ENCODE data around the gene CHMP6.
"Not testable (repeated sequence)": the region's sequence is repeated elsewhere in the genome, so short reads cannot be mapped to it uniquely, and the experiment has no call there.

The CHMP6 gene

GRCh38 chr17:81030312-81030711 is 38.7 kb downstream of the CHMP6 start:
- not testable (repeated sequence) for DNase-seq (ENCODE audit: low read depth, low spot score)

DNA sequence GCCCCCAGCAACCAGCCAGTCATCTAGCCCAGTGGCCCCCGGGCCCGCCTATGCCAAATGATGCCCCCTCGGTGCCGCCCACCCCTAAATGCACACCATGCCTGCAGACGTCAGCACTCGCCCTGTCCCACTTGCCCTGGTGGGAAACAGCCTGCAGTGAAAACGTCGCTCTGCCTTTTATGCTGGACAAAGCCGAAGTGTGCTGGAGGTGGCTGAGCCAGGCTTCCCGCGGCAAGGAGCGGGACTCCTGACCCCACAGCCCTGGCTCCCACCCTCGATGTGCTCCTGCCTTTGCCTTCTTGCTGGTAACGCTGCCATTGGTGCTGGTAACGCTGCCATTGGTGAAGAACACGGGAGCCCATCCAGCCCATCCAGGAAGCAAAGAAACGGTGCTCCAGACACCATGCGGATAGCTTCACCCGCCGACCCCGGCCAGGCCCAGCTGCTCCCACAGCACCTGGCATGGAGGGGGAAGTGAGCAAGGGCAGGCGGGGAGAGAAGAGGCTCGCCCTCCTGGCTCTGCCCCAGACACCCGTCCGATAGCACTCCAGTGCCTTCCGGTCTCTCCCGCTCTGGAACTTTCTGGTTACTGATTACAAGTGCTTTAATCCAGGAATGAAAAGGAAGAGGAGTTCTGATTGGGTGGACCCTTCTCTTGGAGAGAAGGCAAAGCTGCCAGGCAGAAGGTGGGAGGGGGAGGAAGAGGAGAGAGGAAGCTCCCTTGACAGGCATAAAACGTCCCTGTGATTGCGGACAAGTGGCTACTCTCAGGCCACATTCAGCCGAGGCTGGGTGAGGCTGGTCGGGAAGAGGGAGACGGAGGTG is 39.3 kb downstream of the CHMP6 start:
- no peak for DNase-seq (ENCODE audit: low read depth, low spot score)

DNA sequence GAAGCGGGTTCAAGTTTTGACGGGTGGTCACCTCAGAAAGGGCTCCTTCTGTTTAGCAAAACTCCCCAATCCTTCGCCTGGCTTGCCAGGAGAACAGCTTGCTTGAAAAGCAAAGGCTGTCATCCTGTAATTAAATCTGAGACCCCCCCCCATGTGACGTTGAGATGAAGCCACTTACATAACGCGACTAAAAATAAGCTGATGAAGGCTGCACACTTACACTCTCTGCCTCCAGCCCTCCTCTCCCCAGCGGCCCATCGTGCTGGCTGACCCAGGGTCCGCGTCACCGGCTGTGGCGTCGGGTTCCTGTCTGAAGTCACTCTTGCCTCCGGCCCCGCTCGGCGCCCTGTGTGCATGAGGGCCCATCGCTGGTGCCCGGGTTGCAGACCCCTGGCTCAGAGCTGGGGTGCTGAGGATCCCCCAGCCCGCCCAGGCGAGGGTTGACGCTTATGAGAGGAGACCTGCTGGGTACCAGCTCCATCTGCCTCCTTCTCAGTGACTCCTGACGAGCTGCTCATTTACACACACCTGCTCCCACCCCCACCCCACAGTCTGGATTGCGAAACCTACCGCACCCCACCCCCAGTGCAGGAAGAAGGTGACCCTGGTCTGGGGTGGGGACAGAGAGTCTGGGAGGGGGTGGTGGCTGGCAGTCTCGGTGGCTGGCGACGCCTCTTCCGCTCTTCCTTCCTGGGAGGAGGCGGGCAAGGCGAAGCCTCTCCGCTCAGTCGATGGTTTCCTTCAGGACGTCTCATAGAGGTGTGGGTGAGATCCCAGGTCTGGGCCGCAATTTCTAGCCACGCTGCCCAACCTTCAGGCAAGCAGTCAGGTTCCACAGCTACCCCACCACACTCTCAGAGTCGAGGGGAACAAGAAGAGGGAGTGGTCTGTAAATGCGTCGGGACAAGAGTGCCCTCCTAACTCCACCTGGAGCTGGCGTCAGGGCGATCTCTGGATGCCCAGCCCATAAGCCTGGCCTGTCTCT is 40.2 kb downstream of the CHMP6 start:
- DNase-seq (ENCODE audit: low read depth, low spot score) = no peak

DNA sequence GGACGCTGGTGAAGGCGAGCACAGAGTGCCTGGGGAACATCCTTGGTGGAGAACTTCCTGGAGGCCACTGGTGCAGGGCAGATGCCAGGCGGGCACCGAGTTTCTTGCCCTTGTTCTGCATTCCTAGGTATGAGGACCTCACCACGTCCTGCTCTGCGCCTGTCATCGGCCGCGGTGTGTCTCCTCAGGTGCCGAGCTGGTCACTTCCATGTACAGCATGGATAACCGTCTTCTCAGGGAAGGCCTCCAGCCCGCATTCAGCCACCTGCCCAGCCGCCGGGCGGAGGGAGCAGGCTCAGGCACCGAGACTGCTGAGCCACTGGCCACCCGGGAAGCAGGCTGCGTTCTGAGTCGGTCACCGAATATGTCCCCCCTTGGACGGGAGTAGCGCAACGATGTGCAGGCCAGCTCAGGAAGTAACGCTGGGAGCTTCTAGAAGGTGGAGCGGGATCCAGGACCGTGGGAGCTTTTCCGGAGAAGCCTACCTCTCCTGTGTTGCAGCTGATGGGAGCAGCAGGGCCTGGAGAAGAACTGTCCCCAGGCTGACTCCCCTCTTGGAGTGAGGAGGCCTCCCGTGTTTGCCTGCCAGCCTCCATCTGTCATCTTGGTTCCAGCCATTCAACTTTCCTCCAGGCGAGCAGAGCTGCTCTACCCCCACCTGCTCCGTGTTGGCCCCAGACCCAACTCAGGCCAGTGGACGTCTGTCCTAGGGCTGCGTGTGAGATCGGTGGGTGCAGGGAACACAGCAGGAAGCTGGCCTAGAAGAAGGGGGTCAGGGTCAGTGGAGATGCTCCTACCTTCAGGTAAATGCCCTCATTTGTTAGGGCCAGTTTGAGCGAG is 41.2 kb downstream of the CHMP6 start:
- no peak for DNase-seq (ENCODE audit: low read depth, low spot score)

DNA sequence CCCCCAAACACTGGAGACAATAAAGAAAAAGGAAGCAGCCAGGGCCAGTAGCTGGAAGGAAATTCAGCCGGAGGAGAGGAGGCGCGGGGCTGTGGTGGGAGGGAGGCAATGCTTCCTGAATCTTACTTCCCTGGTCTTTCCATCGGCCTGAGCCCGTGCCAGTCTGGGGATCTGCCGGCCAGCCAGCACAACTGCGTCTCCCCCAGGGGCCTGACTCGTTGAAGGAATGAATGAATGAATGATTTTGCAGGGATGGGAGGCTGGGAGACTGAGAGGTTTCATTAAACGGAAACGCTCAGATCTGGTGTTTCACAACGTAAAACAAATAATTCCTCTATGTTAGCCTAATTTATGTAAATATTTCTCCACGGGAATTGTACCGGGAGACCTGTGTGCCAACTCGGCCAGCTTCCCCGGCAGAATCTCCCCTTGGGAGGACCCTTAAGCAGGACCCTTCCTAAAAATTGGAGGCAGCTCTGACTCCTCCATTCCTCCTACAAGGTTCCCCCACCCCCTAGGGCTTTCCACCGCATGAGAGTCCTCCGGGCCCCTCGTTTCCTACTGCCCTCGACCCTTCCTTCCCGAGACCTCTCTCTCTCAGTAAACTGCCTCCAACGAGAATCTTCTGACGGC is 42.0 kb downstream of the CHMP6 start:
- no peak for DNase-seq (ENCODE audit: low read depth, low spot score)

DNA sequence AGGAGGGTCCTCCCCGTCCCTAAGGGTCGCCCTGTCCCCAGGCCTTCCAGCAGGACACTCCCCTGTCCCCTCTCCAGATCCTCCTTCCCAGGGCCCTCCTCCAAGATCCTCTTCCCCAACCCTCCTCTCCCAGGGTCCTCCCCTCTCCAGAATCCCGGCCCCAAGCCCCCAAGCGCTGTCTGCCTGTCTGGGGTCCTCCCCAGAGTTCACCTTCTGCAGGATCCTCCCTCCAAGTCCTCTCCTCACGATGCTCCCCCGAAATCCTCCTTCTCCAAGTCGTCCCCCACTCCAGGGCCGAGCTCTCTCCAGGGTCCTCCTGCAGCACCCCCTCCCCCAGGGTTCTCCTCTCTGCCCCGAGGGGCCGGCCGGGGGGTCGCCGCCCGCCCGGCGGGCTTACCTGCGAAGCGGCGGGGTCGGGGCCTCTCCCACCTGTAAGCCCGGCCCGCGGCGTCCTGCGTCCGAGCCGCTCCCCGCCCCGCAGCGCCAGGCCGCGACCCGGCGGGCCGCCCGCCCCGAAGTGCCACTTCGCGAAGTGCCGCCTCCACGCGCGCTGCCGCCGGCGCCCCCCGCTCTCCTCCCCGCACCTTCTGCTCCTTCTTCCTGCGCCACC is 42.6 kb downstream of the CHMP6 start:
- no peak for DNase-seq (ENCODE audit: low read depth, low spot score)

- peak; percentile 93 for DNase-seq (ENCODE audit: low read depth, low spot score)
Measured at GRCh38 chr17:81034779-81035520, 43.3 kb downstream of the CHMP6 start, which contains the start of gene BAIAP2. Gene BAIAP2, plus strand, starts transcription at chr17:81035151. Its CDS starts 104 bp downstream, at chr17:81035255.

GRCh38 chr17:81035521-81036196 is 44.0 kb downstream of the CHMP6 start:
- DNase-seq (ENCODE audit: low read depth, low spot score) = no peak

GRCh38 chr17:81036197-81036941 is 44.7 kb downstream of the CHMP6 start:
- DNase-seq (ENCODE audit: low read depth, low spot score) = no peak

DNA sequence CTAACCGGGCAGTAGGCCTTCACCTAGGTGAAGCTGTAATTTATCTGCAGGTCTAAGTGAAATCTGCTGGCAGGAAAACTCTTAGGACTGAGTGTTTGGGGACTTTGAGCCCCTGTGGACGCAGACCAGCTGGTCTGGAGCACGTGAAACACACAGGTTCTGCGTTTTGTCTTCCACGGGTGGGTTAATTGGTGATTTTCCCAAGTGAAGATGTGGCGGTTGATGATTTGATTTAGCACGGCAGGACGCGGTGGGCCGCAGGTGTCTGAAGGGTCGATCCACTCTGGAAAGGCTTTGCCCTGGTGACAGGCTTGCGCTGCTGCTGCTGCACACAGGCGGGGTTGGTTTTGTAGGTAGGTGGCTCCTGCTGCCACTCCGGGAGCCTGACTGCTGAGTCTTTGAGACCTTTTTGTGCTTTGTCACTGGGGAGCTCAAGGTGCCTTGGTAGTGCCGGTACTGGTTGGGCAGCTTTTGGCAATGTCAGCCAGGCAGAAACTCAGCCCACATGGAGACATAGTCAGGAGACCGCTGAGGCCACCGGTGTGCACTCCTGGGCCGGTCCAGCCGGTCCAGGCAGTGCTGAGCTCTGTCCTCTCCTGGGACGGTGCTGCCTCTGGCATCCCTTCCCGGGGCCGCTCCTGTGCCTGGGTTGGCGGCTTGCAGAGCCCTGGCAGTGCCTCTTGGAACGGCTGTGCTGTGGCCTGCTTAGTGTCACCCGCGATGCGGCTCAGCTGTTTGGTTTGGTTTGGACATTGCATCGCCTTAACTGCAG is 45.6 kb downstream of the CHMP6 start:
- DNase-seq (ENCODE audit: low read depth, low spot score) = no peak

GRCh38 chr17:81037798-81038733 is 46.4 kb downstream of the CHMP6 start:
- no peak for DNase-seq (ENCODE audit: low read depth, low spot score)

GRCh38 chr17:81039096-81039495 is 47.5 kb downstream of the CHMP6 start:
- no peak for DNase-seq (ENCODE audit: low read depth, low spot score)

DNA sequence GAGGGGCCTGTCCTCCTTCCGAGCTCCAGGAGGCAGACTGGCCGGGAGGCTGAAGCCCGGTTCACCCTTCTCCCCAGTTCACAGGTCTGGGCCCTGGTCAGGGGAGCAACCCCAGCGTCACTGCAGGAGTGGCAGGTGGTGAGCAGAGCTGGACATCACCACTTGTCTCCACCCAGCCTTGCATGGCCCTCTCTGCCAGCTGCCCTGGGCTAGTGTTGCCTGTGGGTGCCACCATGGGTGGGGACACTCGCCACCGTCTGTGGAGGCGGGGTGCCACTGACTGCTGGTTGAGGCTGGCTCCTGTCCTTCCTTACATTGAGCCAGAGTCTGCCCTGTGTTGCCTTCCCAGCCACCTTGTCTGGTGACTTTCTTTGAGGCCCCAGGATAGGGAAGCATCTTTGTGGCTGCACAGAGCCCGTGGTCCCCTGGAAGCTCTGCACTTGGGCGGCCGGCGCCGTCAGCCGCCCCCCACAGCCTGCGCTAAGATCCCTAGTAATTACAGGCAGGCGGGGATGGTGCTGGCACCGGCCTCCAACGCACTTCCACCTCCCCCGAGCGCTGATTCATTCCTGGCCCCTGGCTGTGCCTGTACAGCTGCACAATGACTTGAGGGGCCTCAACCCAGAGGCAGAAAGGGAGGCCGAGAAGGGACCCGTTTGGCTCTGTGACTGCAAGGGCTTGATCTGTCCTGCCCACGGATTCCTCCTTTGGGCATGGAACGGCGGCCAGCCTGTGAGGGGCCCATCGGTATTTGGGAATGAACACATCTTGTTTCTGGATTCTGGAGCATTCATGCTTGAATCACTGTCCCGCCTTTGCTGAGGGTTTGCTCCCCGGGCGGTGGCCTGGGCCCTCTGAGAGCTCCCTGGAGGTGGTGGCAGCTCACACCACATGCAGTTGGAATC is 48.5 kb downstream of the CHMP6 start:
- no peak for DNase-seq (ENCODE audit: low read depth, low spot score)

DNA sequence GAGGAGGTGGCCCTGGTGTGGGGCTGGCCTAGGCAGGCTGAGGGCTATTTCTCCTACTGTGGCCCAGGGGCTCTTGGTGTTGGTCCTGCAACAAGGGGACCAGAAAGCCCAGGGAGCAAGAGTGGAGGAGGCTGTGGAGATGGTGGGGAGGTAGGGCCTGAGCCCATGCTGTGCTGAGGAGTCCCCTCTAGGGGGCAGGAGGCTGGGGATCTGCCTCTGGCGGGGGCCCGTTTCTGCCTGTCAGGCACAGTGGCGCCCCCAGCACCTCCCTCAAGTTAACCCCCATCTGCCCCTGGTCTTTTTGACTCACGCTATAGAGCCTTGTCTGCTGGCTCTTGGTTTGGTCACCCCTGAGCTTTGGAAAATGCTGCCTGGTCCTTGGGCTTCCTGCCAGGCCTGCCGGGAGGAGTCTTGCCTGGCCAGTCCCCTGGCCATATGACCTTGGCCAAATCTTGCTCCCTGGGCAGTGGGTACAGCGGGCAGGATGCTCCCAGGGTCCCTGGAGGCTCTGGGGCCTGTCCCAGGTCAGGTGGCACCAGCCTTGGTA is 49.2 kb downstream of the CHMP6 start:
- DNase-seq (ENCODE audit: low read depth, low spot score) = no peak

DNA sequence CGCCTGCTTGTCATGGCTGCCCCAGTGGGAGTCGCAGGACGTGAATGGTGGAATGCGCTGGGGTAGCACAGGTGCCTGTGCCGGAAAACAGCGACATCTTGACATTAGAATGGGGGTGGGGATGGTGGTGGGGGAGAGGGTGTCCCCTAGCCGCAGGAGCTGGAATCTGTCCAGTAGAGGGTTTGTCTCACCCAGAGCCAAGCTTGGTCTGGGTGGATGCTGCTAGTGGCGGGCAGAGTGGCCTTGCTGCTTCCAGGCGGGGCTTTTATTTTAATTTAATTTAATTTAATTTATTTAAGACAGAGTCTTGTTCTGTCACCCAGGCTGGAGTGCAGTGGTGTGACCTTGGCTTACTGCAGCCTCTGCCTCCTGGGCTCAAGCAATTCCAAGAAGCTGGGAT is 51.0 kb downstream of the CHMP6 start:
- no peak for DNase-seq (ENCODE audit: low read depth, low spot score)
